Mesothelial cell of epicardium (in vitro differentiated cells): ENCODE data around the gene TTC22. TPM values are rescaled to one million over a fixed set of nuclear protein-coding genes. Genes with fewer than 3 reads are reported as not detected.

Source experiments
- DNase-seq, 2 experiments: peaks; one replicate each; pipeline ENCODE4 v3.0.0; 2021; ENCODE audit warnings: low spot score in 2 of 2; ENCODE audit not compliant: unreplicated experiment in 2 of 2
- H3K27ac Mint-ChIP-seq: 2 replicates; pipeline ENCODE4 v1.8.0; 2021; ENCODE audit warnings: mixed read lengths
- H3K27me3 Mint-ChIP-seq: 2 replicates; pipeline ENCODE4 v1.8.0; 2021; ENCODE audit warnings: low read depth, mixed read lengths
- H3K36me3 Mint-ChIP-seq: 2 replicates; pipeline ENCODE4 v1.8.0; 2021; ENCODE audit warnings: mixed read lengths
- H3K4me1 Mint-ChIP-seq: 2 replicates; pipeline ENCODE4 v1.8.0; 2021; ENCODE audit warnings: mixed read lengths
- H3K4me3 Mint-ChIP-seq: 2 replicates; pipeline ENCODE4 v1.8.0; 2021; ENCODE audit warnings: mild to moderate bottlenecking, moderate library complexity, mixed read lengths
- H3K9me3 Mint-ChIP-seq: 2 replicates; pipeline ENCODE4 v1.8.0; 2021; ENCODE audit warnings: mixed read lengths
- total RNA-seq: library from RNA; stranded (reverse); gene quantifications from 3 replicates; pipeline ENCODE4 v1.2.1, GENCODE V29; 2021
- TF ChIP-seq, protein P1 (sequence below): fragments of 200-600 bp; sonication (generic); IDR thresholded peaks from one replicate; pipeline ENCODE4 v1.5.0; 2021; ENCODE audit warnings: antibody characterized with exemption; ENCODE audit not compliant: unreplicated experiment

Gene TTC22
- total RNA-seq, 1 donor from 2014 or later: 1.3 TPM

DNA sequence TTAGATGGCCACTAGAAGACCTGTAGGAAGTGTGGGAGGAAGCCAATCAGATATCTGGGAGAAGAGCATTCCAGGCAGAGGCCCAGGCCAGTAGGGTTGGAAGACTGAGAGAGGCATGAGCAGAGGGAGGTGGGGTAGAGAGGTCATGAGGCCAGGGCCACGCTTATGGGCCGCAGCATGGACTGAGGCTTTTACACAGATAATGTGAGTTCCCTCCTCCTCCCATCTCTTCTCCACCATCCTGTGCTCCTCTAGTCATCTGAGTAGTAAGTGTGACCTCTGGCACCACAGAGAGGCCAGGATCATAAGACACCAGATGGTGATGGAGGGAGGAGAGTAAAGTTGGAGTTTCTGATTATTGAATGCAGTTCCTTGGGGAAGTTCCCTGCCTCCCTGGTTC is 17.1 kb downstream of the TTC22 start:
- Mint-ChIP-seq H3K4me3 (no peak overlapping the region), H3K27ac (no peak overlapping the region), H3K36me3 (no peaks in the 10 kb centered on the region), H3K27me3 (peaks cover 58% of the 10 kb centered on the region), H3K9me3 (no peaks in the 10 kb centered on the region), H3K4me1 (peaks cover 18% of the 10 kb centered on the region)
- DNase-seq: no peak
- TF ChIP-seq, protein P1, sequence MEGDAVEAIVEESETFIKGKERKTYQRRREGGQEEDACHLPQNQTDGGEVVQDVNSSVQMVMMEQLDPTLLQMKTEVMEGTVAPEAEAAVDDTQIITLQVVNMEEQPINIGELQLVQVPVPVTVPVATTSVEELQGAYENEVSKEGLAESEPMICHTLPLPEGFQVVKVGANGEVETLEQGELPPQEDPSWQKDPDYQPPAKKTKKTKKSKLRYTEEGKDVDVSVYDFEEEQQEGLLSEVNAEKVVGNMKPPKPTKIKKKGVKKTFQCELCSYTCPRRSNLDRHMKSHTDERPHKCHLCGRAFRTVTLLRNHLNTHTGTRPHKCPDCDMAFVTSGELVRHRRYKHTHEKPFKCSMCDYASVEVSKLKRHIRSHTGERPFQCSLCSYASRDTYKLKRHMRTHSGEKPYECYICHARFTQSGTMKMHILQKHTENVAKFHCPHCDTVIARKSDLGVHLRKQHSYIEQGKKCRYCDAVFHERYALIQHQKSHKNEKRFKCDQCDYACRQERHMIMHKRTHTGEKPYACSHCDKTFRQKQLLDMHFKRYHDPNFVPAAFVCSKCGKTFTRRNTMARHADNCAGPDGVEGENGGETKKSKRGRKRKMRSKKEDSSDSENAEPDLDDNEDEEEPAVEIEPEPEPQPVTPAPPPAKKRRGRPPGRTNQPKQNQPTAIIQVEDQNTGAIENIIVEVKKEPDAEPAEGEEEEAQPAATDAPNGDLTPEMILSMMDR: no peak

DNA sequence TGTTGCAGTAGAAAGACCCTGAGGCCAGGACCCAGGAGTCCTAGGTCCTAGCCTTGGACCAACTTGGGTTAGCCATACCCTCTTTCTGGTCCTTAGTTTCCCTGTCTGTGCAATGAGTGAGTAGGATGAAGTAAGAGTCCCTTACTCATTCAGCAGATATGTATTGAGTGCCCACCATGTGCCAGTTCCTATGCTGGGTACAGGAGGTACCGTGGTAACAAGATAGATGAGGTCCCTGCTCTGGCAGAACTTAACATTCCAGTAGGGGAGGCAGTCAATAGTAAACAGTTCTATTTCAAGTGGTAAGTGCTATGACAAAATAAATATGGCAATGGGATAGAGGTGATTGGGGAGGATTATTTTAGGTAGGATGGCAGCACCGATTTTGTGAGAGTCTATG is 18.5 kb downstream of the TTC22 start:
- no peak for DNase-seq
- Mint-ChIP-seq H3K27ac (no peak overlapping the region), H3K4me1 (peaks cover 5% of the 10 kb centered on the region), H3K9me3 (no peaks in the 10 kb centered on the region), H3K36me3 (no peaks in the 10 kb centered on the region), H3K4me3 (no peak overlapping the region), H3K27me3 (peaks cover 70% of the 10 kb centered on the region)
- TF ChIP-seq, protein P1: no peak

DNA sequence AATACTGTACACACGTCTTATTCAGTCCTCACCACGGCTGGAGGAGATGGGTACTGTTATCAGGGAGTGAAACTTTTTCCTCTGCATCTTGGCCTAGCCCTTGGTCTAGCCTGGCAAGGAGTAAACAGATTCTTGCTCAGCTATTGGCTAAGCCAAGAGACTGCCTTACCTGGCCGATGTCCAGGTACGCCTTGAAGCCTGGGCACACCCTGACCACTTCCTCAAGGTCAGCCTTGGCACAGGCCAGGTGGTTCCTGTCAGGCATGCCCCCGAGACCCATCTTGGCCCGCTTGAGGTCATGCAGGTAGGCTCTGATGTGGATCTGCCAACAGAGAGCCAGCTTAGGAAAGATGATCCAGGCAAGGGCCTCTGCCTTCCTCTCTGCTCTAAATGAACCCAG is 19.0 kb downstream of the TTC22 start:
- H3K4me1 Mint-ChIP-seq: peaks cover 3% of the 10 kb centered on the region
- no peak overlapping the region for H3K27ac Mint-ChIP-seq
- TF ChIP-seq, protein P1: no peak
- no peak for DNase-seq
- peaks cover 70% of the 10 kb centered on the region for H3K27me3 Mint-ChIP-seq
- H3K9me3 Mint-ChIP-seq: no peaks in the 10 kb centered on the region
- no peak overlapping the region for H3K4me3 Mint-ChIP-seq
- H3K36me3 Mint-ChIP-seq: no peaks in the 10 kb centered on the region

DNA sequence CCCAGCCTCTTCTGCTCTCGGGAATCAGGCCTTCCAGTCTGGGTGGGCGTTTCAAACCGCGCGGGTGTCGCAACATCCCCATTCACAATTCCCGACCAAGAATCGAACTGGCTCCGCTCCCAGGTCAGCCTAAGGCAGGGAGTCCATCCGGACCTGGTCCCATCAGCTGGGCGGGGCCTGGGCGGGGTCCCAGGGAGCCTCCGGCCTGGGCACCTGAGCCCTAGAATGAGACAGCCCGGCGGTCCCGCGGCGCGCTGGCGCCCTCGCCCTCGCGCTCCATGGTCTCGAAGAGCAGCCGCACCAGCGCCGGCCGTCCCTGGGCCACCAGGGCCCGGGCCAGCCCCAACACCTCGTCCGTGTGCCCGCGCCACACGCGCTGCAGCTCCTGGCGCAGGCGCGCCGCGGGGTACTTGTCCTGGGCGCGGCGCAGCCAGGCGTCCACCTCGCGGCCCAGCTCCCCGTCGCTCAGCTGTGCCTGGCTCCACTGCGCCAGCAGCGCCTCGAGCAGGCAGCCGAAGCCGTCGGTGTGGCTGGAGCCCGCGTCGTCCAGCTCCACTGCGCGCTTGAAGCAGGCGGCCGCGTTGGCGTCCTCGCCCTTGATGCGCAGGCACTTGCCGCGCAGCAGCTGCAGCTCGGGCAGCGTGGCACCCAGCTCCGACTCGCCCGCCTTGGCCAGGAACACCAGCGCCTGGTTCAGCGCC is 19.9 kb downstream of the TTC22 start:
- no peak overlapping the region for H3K4me3 Mint-ChIP-seq
- no peaks in the 10 kb centered on the region for H3K36me3 Mint-ChIP-seq
- H3K27ac Mint-ChIP-seq: no peak overlapping the region
- TF ChIP-seq, protein P1: no peak
- H3K9me3 Mint-ChIP-seq: no peaks in the 10 kb centered on the region
- H3K4me1 Mint-ChIP-seq: peaks cover 6% of the 10 kb centered on the region
- no peak for DNase-seq
- peaks cover 66% of the 10 kb centered on the region for H3K27me3 Mint-ChIP-seq

DNA sequence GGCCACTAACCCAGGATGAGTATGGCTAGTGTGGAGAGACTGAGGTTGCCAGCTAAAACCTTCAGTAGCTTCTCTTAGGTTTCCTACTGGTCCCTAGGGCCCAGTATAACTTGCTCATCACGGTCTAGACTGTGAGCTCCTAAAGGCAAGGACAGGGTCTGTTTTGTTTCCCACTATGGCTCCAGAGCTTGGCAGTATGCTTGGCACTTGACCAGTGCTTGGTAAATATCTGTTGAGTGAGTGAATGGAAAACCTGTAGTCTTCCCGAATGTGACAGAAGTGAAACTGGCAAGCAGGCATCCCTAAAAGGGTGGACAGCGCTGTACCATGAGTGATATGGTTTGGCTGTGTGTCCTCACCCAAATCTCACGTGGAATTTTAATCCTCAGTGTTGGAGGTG is 23.7 kb downstream of the TTC22 start:
- H3K4me3 Mint-ChIP-seq: no peak overlapping the region
- TF ChIP-seq, protein P1: no peak

More for the DNA sequence above, 23.7 kb downstream of the TTC22 start:
- Mint-ChIP-seq H3K9me3 (no peaks in the 10 kb centered on the region), H3K4me1 (peaks cover 9% of the 10 kb centered on the region), H3K36me3 (no peaks in the 10 kb centered on the region), H3K27ac (no peak overlapping the region), H3K27me3 (peaks cover 43% of the 10 kb centered on the region)
- DNase-seq: no peak
